BLaER1 treated with 17β-estradiol and CSF1 and Interleukin-3, amounts not matched to agents 10 nM and 100 nM (cell line): ENCODE data around the gene PRICKLE4.

Experiments
- H3K27ac ChIP-seq, 11 experiments: shearing (Covaris generic); formaldehyde crosslinking; 2 replicates each; pipeline ENCODE4 v1.8.1; 2022
- H3K27me3 ChIP-seq, 11 experiments: shearing (Covaris generic); formaldehyde crosslinking; 2 replicates each; pipeline ENCODE4 v1.8.1; 2022
- H3K36me3 ChIP-seq, 11 experiments: shearing (Covaris generic); formaldehyde crosslinking; 2 replicates each; pipeline ENCODE4 v1.8.1; 2022
- H3K4me1 ChIP-seq, 10 experiments: shearing (Covaris generic); formaldehyde crosslinking; 2 replicates each; pipeline ENCODE4 v1.8.1; 2022
- H3K4me2 ChIP-seq, 11 experiments: shearing (Covaris generic); formaldehyde crosslinking; 2 replicates each; pipeline ENCODE4 v1.8.1; 2022
- H3K4me3 ChIP-seq, 10 experiments: shearing (Covaris generic); formaldehyde crosslinking; 2 replicates each; pipeline ENCODE4 v1.8.1; 2022
- H3K9ac ChIP-seq, 11 experiments: shearing (Covaris generic); formaldehyde crosslinking; 2 replicates each; pipeline ENCODE4 v1.8.1; 2022
- H3K9me3 ChIP-seq, 11 experiments: shearing (Covaris generic); formaldehyde crosslinking; replicated peaks in 1 of 11; 2 replicates each; pipeline ENCODE4 v1.8.1; 2022
- H4K20me1 ChIP-seq, 11 experiments: shearing (Covaris generic); formaldehyde crosslinking; 2 replicates each; pipeline ENCODE4 v1.8.1; 2022
- Cebpa-rat ChIP-seq, 11 experiments: shearing (Covaris generic); IDR thresholded peaks; 2 replicates each; pipeline ENCODE4 v1.8.1; 2022

The PRICKLE4 gene

DNA sequence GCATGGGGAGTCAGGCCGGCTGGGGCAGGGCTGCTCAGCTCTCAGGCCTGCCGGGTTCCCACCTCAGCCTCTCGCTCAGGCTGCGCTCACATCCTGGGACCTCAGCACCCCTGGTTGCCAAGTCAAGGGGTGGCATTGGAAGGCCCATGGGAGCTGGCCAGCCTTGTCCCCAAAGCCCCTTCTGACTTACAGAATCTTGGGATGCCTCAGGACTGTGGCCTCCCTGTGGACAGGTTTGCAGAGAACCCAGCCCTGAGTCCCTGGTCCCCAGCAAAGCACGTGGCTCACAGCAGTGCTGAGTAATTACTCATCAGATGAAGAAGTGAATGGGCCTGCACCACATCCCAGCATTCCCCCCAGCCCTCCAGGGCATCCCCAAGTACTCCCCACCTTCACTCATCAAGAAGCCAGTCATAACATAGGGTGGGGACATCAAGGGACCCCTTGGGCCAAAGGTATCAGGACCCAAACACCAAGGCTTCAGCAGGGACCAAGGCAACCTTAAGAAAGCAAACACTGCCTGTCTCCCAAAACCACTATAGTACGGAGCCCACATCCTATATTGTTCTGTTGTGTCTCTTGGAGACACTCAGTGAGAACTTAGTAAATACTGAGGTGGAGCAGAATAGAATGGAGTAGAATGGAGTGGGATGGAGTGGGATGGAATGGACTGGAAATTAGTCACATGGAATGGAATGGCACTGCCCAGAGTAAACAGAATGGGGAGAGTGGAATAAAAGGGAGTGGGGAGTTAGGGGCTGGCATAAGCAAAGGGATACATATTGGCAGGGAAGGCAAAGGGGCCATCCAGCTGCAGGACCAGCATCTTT is 37.0 kb upstream of the PRICKLE4 start:
- no peak overlapping the region for H3K27ac ChIP-seq
- no peaks in the 10 kb centered on the region for H4K20me1 ChIP-seq
- no peak for TF ChIP-seq Cebpa-rat (IDR thresholded peaks at IDR 0.05)

GRCh38 chr6:41744236-41744787 is 36.3 kb upstream of the PRICKLE4 start:
- no peaks in the 10 kb centered on the region for H3K27me3 ChIP-seq
- no peak overlapping the region for H3K4me3 ChIP-seq
- H4K20me1 ChIP-seq: no peaks in the 10 kb centered on the region
- no peak for TF ChIP-seq Cebpa-rat (IDR thresholded peaks at IDR 0.05)
- H3K4me2 ChIP-seq: no peak overlapping the region
- peaks cover 0 to 23% (median 9%) of the 10 kb centered on the region in 10 experiments; a peak in 9 of 20 replicates for H3K4me1 ChIP-seq
- no peaks in the 10 kb centered on the region for H3K36me3 ChIP-seq
- no peaks in the 10 kb centered on the region for H3K9me3 ChIP-seq
- H3K27ac ChIP-seq: no peak overlapping the region
- no peak overlapping the region for H3K9ac ChIP-seq

More for the DNA sequence above, 37.0 kb upstream of the PRICKLE4 start:
- H3K36me3 ChIP-seq: no peaks in the 10 kb centered on the region
- H3K27me3 ChIP-seq: no peaks in the 10 kb centered on the region
- H3K9ac ChIP-seq: no peak overlapping the region
- H3K4me1 ChIP-seq: peaks cover 0 to 23% (median 9%) of the 10 kb centered on the region in 10 experiments; a peak in 9 of 20 replicates
- H3K4me2 ChIP-seq: no peak overlapping the region
- no peaks in the 10 kb centered on the region for H3K9me3 ChIP-seq
- no peak overlapping the region for H3K4me3 ChIP-seq

GRCh38 chr6:41746107-41746506 is 34.5 kb upstream of the PRICKLE4 start:
- Histone ChIP-seq H3K27me3 (no peaks in the 10 kb centered on the region), H3K36me3 (no peaks in the 10 kb centered on the region), H3K27ac (no peak overlapping the region), H3K4me2 (no peak overlapping the region), H3K4me1 (peaks cover 0 to 17% (median 5%) of the 10 kb centered on the region in 10 experiments; a peak in 6 of 20 replicates), H3K4me3 (no peak overlapping the region), H3K9ac (no peak overlapping the region), H4K20me1 (no peaks in the 10 kb centered on the region), H3K9me3 (no peaks in the 10 kb centered on the region)
- TF ChIP-seq Cebpa-rat (IDR thresholded peaks at IDR 0.05): no peak

GRCh38 chr6:41747256-41748101 is 33.1 kb upstream of the PRICKLE4 start, which contains the start of gene PGC:
Gene PGC (minus strand): TSS chr6:41747397. CDS start chr6:41747334, 63 bp downstream.
- Histone ChIP-seq H3K4me3 (no peak within 1 kb of the TSS), H3K4me2 (no peak within 1 kb of the TSS), H3K36me3 (no peaks in the 10 kb centered on the region), H4K20me1 (no peaks in the 10 kb centered on the region), H3K9me3 (no peaks in the 10 kb centered on the region), H3K27me3 (no peaks in the 10 kb centered on the region), H3K9ac (no peak within 1 kb of the TSS), H3K27ac (no peak within 1 kb of the TSS), H3K4me1 (peaks cover 0 to 7% (median 0%) of the 10 kb centered on the region in 10 experiments; a peak in 2 of 20 replicates)
- 0 out of 22 replicates have a peak, but pooled peaks of 1 of the 11 experiments have one; percentile 19 for TF ChIP-seq Cebpa-rat (IDR thresholded peaks at IDR 0.05)

GRCh38 chr6:41748102-41748477 is 32.5 kb upstream of the PRICKLE4 start:
- H3K27ac ChIP-seq: no peak overlapping the region
- no peaks in the 10 kb centered on the region for H3K36me3 ChIP-seq
- no peaks in the 10 kb centered on the region for H4K20me1 ChIP-seq
- H3K9me3 ChIP-seq: no peaks in the 10 kb centered on the region
- no peak overlapping the region for H3K9ac ChIP-seq
- no peaks in the 10 kb centered on the region for H3K27me3 ChIP-seq
- peaks cover 0 to 7% (median 0%) of the 10 kb centered on the region in 10 experiments; a peak in 2 of 20 replicates for H3K4me1 ChIP-seq
- TF ChIP-seq Cebpa-rat (IDR thresholded peaks at IDR 0.05): no peak
- H3K4me3 ChIP-seq: no peak overlapping the region
- no peak overlapping the region for H3K4me2 ChIP-seq

DNA sequence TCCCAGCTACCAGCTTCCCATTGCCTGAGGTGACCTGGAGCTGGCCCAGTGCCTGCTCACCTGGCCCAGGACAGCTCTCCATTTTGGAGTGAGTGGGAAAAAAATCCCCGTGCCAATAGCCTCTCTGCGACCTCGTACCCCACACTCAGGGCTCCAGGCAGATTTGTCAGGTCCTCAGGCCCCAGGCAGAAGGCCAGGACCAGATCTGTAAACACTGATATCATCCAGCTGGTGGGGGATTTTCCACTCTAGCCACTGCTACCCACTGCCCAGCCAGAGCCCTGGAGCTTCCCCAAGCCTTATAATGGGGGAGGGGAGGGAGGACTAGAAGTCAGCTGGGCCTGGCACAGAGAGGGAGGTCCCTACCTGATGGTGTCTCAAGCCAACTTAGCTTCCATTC is 32.0 kb upstream of the PRICKLE4 start:
- no peak for TF ChIP-seq Cebpa-rat (IDR thresholded peaks at IDR 0.05)
- no peak overlapping the region for H3K4me3 ChIP-seq
- no peaks in the 10 kb centered on the region for H3K9me3 ChIP-seq
- H4K20me1 ChIP-seq: no peaks in the 10 kb centered on the region
- H3K27ac ChIP-seq: no peak overlapping the region
- H3K4me2 ChIP-seq: no peak overlapping the region
- H3K9ac ChIP-seq: no peak overlapping the region
- no peaks in the 10 kb centered on the region for H3K36me3 ChIP-seq
- H3K4me1 ChIP-seq: peaks cover 0 to 7% (median 0%) of the 10 kb centered on the region in 10 experiments; a peak in 2 of 20 replicates
- H3K27me3 ChIP-seq: no peaks in the 10 kb centered on the region

DNA sequence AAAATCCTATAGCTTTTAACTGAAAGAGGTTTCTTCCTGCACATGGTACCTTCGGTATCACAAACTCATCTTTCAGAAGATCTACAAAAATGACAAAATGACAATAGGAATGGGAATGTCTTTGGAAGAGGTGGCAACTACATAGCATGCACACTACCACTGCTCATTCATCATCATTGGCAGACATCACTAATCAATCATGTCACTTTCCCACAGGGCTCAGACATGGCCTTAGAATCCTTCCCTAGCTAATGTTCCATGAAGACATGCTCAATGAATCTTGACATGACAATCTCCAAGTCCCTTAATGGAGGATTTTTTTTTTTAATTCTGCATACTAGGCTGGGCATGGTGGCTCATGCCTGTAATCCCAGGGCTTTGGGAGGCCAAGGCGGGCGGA is 30.2 kb upstream of the PRICKLE4 start:
- Histone ChIP-seq H3K27me3 (no peaks in the 10 kb centered on the region), H3K36me3 (no peaks in the 10 kb centered on the region), H3K27ac (no peak overlapping the region), H3K4me1 (no peaks in the 10 kb centered on the region), H3K9me3 (no peaks in the 10 kb centered on the region), H4K20me1 (no peaks in the 10 kb centered on the region), H3K4me2 (no peak overlapping the region), H3K4me3 (no peak overlapping the region), H3K9ac (no peak overlapping the region)
- TF ChIP-seq Cebpa-rat (IDR thresholded peaks at IDR 0.05): no peak

DNA sequence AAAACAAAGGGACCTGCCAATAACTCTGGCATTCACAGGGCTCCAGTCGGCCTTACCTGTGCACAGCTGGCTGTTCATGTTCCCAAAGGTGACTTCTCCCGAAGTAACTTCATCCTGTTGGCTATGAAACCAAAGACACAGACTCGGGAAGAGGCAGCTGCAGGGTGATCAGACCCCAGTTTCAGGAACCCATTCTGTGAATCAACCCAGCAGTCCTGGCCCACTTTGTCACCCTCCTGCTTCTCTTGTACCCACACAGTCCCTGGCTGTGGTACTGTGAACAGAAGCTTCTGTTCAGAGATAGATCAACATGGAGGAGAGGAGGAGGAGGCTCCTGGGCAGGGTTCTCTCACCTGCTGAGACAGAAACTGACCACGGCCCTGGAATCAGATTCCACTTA is 24.7 kb upstream of the PRICKLE4 start:
- H3K9ac ChIP-seq: peak overlapping the region in 1 of 11 experiments; percentile 19; a peak in 1 of 22 replicates
- no peaks in the 10 kb centered on the region for H3K27me3 ChIP-seq
- H3K36me3 ChIP-seq: no peaks in the 10 kb centered on the region
- peak overlapping the region; percentile 44 to 80 (median 72); a peak in 20 of 22 replicates for H3K4me2 ChIP-seq
- peaks cover 7 to 41% (median 26%) of the 10 kb centered on the region in 10 experiments; a peak in 17 of 20 replicates for H3K4me1 ChIP-seq
- no peak for TF ChIP-seq Cebpa-rat (IDR thresholded peaks at IDR 0.05)
- no peaks in the 10 kb centered on the region for H4K20me1 ChIP-seq
- no peak overlapping the region for H3K4me3 ChIP-seq
- peak overlapping the region in 1 of 11 experiments; percentile 22; a peak in 1 of 22 replicates for H3K27ac ChIP-seq
- no peaks in the 10 kb centered on the region for H3K9me3 ChIP-seq

DNA sequence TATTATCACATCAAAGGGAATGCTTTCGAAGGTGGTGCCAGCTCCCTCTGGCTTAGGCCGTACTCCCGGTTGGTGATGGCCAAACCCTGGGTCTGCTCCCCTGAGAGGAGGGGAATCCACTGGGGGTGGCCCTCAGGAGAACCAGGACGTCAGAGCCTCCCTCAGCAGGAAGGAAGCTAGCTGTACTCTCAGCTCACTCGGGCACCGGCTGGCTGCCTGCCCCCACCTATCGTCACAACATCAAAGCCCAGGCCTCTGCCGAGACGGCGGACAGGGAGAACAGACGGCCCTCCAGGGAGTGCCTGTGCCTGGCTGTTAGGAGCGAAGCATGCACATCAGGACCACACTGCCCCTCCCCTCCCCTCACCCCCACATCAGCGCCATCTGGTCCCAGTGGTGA is 24.2 kb upstream of the PRICKLE4 start:
- H3K4me2 ChIP-seq: peak overlapping the region; percentile 44 to 80 (median 72)
- H3K4me1 ChIP-seq: peaks cover 7 to 41% (median 26%) of the 10 kb centered on the region in 10 experiments; a peak in 17 of 20 replicates
- no peak for TF ChIP-seq Cebpa-rat (IDR thresholded peaks at IDR 0.05)
- no peak overlapping the region for H3K4me3 ChIP-seq
- H3K36me3 ChIP-seq: no peaks in the 10 kb centered on the region
- H3K9ac ChIP-seq: peak overlapping the region in 3 of 11 experiments; percentile 19 to 30 (median 24); a peak in 5 of 22 replicates
- H3K27ac ChIP-seq: peak overlapping the region in 2 of 11 experiments; percentile 21 to 22; a peak in 2 of 22 replicates
- no peaks in the 10 kb centered on the region for H4K20me1 ChIP-seq
- H3K27me3 ChIP-seq: no peaks in the 10 kb centered on the region
- H3K9me3 ChIP-seq: no peaks in the 10 kb centered on the region
